ENCODE results near the gene PDE4D.
"Not testable (repeated sequence)": the region's sequence is repeated elsewhere in the genome, so short reads cannot be mapped to it uniquely, and the experiment has no call there.

PDE4D gene

DNA sequence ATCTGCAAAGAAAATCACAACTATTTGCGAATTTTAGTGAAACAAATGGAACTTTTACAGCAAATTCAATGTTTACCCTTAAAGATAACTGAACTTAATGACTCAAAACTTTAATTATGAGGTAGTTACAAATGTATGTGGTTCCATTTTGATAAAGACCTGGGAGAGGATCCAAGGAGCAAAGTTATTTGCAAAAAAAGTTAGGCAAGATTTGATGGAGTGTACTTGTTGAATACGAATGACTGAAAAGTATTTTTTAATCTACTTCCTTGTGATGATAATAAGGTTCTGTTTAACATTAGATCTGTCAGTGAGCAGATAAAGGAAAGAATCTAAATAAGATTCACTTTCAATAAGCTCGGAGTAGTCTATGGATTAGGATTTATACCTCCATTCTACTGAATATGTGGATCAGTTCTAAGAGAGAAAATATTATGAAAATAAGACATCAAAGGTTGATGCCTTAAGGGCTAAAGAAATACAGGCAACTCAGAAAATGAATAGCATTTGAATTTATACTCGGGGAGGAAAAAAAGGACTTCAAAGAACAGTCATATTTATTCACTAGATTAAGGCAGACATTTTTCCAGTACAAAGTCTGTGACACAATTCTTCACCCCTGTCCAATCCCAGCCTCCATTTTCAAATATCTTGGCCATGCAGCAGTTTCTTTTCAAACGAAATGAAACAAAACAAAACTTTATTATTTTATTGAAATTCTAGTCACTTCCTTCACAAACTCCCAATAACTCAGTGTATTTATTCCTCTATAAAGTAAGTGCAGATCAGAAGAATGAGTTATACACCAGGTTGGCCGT lies 199.8 kb downstream of the PDE4D start:
- DNase-seq: no peak

DNA sequence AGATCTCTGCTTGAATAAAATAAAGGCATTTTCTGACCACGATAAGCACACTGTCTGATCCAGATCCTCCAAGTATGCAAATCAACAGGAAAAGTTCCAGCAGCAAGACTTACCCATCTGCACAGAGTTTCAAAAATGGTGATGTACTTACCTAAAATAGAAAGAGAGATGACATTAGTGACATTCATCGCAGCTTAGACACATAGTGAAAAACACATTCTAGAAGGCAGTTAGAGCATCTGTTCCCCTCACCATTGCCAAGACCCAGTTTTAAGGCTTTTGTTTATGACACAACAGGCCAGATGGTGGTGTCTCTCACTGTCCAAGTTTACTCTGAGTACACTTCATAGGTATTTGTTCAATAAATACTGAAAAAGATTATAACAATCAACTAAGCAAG lies 207.7 kb downstream of the PDE4D start:
- no peak for DNase-seq

DNA sequence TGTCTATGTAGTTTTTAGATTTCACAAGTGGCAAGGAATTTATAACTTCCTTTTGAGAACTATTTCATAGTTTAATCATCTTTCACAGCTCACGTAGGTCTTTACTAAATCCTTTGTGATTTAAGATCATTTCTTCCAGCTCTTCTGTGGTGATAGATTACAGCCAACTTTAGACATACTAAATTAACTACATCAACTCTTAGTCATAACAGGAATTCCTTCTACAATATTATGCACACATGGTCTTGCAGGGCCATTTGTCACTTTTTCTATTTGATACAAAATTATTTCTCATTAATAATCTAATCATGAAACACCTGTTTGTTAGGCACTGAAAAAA lies 208.4 kb downstream of the PDE4D start:
- no peak for DNase-seq

DNA sequence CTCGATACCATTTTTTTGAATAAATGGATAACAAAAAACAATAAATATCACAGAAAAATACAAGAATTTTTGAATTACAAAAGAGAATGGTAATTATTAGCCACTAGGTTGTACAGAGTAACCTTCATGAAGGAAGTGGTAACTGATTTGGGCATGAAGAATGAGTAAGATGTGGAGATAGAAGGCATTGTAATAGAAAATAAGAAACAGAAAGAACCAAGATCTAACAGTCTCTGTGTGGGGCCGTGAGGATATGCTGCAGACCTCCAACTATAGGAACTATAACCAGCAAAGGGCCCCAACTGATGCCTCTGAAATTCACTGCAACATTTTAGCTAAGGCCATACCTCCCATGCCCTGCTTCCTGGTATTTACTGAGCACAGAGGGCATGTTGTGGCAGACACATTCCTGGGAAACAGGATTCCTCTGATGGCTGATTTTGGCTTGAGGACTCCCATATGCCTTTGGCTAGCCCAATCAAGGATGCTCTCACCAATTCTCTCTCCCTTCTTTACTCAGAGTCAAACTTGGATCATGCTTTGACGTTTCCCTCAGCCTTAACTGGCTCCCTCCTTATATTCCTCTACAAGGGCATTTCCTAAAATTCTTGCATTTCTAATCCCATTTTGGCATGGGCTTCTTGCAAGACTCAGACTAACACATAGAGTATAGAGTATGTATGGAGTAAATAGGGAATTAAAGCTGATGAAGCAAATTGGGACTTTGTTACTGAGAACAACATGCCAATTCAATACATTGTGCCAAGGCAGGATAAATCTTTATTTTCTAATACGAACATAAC lies 208.9 kb downstream of the PDE4D start:
- DNase-seq: no peak

DNA sequence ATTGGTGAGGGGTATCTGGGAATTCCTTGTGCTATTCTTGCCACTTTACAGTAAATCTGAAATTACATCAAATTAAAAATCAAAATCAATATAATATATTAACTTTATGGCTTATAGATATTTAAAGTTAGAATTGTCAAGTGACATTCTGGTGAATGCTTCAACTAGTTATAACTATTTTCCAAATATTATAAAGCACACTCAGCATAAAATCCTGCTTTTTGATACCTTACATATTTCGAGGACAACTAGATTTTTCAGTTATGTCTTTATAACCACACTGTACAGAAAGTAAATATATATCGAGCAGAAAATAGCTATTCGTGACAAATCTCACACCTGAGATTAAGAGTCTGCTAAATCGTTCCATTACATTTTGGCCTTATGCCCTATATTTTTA lies 210.2 kb downstream of the PDE4D start:
- DNase-seq: no peak

DNA sequence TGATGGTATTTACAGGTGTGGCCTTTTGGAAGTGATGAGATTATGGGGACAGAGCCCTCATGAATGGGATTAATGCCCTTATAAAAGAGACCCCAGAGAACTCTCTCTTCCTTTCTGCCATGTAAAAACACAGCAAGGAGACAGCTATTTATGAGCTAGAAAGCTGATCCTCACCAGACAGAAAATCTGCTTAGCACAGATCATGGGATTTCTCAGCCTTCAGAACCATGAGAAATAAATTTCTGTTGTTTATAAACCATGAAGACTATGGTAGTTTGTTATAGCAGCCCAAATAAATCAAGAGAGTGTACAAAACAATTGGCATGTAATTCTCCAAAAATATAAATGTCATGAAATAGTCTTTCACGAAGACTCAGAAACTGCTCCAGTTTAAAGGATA lies 211.0 kb downstream of the PDE4D start:
- DNase-seq: no peak

DNA sequence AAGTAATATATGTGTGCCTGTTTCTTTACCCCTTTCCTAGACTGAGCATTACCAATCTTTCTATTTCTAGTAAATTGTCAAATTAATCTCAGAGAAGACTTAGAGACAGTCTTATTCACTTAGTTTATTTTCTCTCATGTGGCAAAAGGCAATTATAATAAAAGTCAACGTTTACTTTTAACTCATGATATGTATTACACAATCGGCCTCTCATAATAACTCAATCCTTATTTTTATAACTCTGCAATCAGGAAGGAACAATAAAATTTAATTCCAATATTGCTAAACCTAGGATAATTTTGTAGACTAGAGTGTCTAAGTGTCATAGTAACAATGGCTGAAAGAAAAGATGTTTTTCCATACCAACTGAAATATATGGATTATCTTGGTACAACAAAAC lies 214.6 kb downstream of the PDE4D start:
- DNase-seq: no peak

DNA sequence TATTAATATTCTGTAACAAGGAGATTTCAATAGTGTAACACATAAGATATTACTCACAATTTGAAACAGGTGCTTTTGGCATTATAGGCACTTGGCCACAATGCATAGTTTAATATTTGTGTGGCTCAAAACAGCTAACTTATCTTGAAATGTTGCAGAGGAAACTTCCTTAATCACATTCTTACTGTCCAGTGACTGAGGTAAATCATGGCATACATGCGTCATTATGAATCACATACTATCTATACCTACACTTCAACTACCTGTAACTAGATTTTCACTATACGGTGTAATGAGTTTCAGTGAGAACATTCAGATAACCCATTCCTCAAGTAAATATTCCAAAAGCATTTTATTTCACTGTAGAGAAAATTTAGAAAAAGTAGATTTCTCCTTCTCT lies 218.8 kb downstream of the PDE4D start:
- no peak for DNase-seq

DNA sequence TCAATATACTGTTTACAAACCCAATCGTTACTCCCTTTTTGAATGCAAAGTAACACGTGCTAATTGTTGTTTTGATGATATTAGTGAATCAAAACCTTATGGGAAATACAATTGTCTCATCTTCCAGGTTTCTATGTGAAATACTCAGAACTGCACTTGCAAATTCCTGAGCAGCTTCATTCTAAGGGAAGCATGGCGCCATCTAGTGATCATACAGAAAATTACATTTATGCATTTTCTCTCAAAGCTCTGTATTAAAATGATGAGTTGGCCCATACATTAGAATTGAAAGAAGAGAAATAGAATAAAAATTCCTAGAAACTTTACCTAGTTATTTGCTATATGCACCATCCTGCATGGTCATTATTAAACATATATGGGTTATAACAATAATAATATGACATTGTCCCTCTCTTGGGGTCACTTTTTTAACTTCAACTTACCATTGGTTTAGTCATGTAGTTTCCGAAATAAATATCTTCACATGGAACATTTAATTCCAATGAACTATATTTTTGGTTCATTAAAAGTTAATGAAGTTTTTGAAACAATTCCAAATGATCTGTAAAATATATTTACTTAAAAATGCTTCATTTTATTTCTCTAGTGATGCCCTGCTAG lies 220.0 kb downstream of the PDE4D start:
- DNase-seq: no peak

DNA sequence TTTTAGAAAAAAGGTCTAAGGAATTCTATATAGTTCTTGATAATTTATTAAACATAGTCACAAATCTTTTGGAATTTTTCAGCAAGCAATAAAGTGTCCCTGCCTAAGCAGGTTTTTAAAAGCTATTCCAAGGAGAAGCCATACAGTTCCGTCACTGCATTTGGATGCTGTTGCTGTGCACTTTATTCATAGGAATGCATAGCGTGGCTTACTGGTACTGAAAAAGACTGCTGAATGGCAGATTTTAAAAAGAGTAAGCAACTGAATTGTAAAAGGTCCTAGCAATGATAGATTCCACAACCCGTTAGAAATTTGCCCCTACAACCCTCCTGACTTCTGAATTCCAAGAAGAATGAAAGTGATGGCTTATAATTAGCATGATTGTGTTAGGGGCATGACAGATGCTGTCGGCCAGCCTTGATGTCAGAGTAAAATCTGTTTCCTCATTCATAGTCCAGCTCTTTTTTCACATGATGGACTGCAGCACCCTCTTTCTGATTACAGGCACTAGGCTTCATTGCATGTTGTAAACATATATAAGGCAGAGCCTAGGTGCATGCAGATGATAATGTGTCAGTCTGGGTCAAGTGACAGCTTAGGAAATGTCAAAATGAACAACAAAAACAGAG lies 227.0 kb downstream of the PDE4D start:
- no peak for DNase-seq

DNA sequence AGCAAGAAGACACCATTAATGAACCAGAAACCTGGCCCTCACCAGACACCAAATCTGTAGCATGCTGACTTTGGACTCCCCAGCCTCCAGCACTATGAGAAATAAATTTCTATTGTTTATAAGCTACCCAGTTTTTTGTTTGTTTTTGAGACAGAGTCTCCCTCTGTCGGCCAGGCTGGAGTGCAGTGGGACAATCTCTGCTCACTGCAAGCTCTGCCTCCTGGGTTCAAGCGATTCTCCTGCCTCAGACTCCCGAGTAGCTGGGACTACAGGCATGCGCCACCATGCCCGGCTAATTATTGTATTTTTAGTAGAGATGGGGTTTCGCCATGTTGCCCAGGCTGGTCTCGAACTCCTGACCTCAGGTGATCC lies 227.7 kb downstream of the PDE4D start:
- not testable (repeated sequence) for DNase-seq

DNA sequence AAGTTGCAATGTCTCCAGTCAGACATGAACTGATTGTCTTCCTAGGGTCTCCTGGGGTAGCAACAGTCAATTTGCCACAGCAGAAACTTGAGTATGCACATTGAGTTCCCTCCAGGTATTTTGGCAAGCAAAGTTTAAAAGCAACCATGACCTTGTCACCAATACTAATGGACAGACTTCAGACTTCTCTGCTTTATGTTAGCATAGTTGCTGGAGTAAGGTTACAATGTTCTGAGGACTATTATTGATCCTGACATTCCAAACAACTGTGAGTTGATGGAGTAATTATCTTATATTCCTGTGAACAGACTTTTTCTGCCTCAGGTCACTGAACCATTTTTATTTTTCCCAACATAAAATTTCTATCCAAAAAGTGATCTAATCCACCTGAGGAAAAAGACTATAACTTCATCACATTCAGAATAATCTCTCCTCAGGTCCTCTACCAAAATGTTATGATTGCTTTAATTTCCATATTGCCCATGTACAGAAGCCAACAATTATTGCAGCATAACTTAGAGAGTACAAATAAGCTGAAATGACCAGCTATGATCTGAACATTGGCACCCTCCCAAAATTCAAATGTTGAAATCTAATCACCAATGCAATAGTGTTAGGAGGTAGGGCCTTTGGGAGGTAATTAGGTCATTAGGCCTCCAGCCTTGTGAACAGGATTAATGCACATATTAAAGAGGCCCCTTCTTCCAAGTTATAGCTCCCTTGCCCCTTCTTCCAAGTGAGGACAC lies 228.3 kb downstream of the PDE4D start:
- DNase-seq: no peak

DNA sequence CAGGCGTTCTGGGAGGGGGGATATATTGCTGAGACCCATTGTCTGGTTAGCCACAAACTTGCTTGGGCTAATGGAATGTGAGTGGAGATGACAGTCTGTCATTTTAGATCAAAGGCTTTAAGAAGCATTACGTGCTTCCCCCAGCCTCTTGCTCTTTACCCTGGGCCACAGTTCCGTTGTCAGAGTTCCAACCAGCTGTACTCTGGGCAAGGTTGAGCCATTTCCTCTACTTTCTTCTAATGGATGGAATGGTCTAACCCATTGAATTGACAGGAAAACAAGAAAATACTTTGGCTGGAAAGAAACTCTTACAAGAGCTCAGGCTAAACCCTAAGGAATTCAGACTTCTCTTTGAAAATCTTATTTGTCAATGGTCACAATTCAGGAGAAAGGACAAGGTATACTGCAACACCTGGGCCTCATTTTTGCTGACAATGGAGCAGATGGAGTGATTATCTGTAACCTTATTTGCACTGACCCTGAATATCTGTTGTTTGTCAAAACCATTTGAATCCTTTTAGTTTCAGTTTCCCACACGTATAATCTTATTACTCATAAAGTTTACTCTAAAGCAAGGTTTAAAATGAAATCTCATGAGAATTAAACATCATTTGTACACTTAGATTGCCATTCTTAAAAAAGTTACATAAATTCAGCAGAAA lies 231.4 kb downstream of the PDE4D start:
- no peak for DNase-seq

DNA sequence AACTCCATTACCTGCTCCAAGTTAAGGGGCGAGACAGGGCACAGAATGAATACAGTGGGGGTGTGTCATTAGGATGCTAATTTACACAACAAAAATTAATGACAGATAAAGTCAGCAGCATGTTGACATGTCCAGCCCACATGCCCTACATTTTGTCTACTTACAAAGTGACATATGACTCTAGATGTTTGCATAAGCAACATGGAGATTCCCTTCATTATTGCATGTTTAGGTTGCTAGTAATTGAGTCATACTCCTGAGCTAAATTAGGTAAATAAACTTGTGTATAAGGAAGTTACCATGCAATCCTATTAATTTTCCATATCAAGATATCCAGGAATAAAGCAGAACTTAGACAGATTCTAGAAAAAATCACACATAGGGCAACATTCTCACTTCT lies 232.2 kb downstream of the PDE4D start:
- no peak for DNase-seq

DNA sequence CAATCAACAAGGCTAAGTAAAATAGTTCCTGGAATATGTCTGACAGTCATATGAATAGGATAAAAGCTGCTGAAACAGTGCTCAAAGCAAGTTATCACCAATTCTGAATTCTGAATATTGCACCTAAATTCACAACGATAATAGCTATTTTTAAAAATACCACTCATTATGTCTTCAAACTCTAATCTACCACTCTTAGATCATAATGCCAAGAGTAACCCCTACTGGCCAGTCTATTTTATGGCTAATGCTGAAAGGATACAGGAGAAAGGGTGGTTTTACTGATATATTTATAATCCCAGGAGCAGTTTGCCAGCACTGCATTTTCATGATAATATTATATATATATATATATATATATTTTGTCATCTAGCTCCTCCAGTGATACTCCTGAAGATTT lies 232.8 kb downstream of the PDE4D start:
- no peak for DNase-seq

DNA sequence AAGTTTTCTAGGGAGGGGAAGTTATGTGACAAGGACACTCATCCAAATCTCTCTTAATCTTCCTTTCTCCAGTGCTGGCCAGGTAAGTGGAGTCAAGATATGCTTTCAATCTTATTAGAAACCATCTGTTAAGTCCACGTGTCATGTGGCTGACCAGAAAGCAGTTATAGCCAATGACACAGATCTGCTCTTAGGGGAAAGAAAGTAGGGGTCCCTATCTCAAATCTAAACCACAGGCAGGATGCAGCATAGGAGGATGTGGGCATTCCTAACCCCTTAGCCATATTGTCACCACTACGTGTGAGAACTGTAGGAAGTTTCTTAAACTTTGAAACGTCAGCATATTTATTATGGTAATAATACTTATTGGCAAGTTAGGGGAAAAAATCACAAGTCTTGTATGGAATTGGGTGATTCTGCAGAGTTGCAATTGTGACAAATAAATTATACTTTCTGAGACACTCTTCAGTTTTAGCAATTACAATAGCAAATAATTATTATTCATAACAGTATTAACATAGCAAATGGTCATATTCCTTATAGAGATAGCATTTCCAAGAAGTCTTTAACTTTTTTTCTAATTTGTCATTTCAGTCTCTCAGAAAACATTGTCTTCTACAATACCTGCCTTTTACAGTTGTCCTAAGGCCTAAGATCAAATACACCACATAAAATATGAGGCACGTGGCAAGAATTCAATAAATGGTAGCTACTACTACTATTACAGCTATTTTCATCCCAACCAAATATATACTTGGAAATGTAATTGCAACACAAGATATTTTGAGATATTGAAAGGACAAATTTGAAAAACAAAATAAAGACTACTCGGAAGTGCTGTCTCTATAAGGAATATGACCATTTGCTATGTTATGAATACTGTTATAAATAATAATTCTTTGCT lies 236.9 kb downstream of the PDE4D start:
- DNase-seq: no peak

DNA sequence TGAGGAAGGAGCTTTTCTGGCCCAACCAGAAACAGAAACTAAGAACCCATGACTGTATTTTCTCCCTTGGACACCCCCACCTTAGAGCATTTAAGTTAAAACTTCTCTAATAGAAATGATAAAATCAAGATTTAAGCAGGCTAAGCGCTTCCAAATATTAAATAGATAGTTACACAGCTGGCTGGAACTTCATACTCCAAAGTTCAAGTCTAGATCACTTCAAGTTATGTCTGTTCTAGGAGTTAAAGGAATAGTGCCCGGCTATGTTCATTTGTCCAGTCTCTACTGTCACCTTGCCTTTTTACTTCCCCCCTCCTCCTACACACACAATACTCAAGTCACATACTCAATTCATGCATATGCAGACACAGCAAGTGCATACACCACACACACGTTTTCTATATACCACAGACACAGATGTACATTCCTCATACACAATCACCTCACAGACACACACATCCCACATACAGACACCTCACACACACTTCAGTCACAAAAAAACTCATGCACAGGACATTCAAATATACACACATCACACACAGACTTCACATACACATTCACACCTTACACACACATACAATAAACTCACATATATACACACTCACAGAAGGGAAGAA lies 237.7 kb downstream of the PDE4D start:
- DNase-seq: no peak

DNA sequence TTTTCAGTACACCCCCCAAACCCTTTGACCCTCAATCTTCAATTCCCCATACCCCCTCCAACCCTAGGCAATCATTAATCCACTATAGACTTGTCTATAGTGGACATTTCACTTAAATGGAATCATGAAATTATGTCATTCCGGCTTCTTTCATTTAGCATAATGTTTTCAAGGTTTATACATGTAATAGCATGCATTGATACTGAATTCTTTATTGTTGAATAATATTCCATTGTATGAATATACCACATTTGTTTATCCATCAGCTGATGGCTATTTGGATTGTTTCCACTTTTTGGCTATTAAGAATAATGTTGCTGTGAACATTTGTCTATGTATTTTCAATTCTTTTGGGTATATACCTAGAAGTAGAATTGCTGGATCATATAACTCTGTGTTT lies 238.8 kb downstream of the PDE4D start:
- no peak for DNase-seq

DNA sequence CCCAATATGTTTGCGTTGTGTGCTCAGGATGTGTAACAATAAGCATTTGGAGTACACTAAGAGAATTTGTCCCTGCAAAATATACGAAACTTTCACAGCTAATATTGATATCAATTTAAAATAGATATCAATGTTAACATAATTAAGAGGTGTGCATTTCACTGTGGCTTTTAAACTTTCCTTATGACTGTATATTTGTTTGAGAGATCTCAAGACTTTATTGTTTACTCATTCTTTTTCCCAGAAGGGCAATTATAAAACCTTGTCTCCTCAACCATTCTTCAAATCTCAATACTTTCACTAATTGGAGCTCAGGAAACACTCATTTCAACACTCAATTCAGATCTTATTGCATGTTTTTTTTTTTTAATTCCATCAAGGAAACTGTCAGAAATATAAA lies 241.1 kb downstream of the PDE4D start:
- DNase-seq: no peak

All from NCI-H2171 (cell line).